GM12891 (cell line): ENCODE data around the gene PAX7.

ENCODE experiments used
- PAX5 ChIP-seq: IDR thresholded peaks from 2 replicates; pipeline ENCODE4 v1.6.1; 2011; ENCODE audit warnings: low read length, moderate library complexity, mild to moderate bottlenecking; ENCODE audit not compliant: insufficient read depth, severe bottlenecking
- POLR2A ChIP-seq: IDR thresholded peaks from 2 replicates; pipeline ENCODE4 v1.6.1; 2011; ENCODE audit warnings: low read depth, low read length, control low read depth
- POLR2AphosphoS5 ChIP-seq: IDR thresholded peaks from 2 replicates; pipeline ENCODE4 v1.6.1; 2011; ENCODE audit warnings: low read depth, low read length, control low read depth
- POU2F2 ChIP-seq: IDR thresholded peaks from 2 replicates; pipeline ENCODE4 v1.6.1; 2011; ENCODE audit warnings: low read depth, mild to moderate bottlenecking, control low read depth, low read length, moderate library complexity
- SPI1 ChIP-seq: IDR thresholded peaks from 2 replicates; pipeline ENCODE4 v1.6.1; 2011; ENCODE audit warnings: low read depth, low read length, control low read depth
- TAF1 ChIP-seq: IDR thresholded peaks from 2 replicates; pipeline ENCODE4 v1.6.1; 2011; ENCODE audit warnings: low read depth, low read length, control low read depth

GRCh38 chr1:18607289-18607760, 23.3 kb upstream of the PAX7 start:
- TF ChIP-seq POLR2AphosphoS5 (no peak), POLR2A (no peak), POU2F2 (no peak), TAF1 (no peak), SPI1 (no peak), PAX5 (no peak)
